ENCODE results near the gene SLC4A2.
"Not testable (repeated sequence)": the region's sequence is repeated elsewhere in the genome, so short reads cannot be mapped to it uniquely, and the experiment has no call there.

The SLC4A2 gene, protein sequence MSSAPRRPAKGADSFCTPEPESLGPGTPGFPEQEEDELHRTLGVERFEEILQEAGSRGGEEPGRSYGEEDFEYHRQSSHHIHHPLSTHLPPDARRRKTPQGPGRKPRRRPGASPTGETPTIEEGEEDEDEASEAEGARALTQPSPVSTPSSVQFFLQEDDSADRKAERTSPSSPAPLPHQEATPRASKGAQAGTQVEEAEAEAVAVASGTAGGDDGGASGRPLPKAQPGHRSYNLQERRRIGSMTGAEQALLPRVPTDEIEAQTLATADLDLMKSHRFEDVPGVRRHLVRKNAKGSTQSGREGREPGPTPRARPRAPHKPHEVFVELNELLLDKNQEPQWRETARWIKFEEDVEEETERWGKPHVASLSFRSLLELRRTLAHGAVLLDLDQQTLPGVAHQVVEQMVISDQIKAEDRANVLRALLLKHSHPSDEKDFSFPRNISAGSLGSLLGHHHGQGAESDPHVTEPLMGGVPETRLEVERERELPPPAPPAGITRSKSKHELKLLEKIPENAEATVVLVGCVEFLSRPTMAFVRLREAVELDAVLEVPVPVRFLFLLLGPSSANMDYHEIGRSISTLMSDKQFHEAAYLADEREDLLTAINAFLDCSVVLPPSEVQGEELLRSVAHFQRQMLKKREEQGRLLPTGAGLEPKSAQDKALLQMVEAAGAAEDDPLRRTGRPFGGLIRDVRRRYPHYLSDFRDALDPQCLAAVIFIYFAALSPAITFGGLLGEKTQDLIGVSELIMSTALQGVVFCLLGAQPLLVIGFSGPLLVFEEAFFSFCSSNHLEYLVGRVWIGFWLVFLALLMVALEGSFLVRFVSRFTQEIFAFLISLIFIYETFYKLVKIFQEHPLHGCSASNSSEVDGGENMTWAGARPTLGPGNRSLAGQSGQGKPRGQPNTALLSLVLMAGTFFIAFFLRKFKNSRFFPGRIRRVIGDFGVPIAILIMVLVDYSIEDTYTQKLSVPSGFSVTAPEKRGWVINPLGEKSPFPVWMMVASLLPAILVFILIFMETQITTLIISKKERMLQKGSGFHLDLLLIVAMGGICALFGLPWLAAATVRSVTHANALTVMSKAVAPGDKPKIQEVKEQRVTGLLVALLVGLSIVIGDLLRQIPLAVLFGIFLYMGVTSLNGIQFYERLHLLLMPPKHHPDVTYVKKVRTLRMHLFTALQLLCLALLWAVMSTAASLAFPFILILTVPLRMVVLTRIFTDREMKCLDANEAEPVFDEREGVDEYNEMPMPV

GRCh38 chr7:151059367-151060112 is at the start of gene SLC4A2:
SLC4A2 (plus strand) TSS chr7:151059589; CDS start chr7:151061988, 2,399 bp downstream.
- peak; percentile 28 for DNase-seq

DNA sequence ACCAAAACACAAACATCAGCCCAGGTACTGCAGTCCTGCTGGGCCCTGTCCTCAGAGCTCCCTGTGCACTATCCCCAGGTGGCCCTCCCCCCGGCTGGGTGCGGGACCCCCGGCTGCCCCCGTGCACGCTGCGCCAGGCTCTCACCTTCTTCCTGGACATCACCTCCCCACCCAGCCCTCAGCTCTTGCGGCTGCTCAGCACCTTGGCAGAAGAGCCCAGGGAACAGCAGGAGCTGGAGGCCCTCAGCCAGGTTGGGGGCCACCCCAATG is 49.4 kb upstream of the SLC4A2 start:
- DNase-seq: no peak

DNA sequence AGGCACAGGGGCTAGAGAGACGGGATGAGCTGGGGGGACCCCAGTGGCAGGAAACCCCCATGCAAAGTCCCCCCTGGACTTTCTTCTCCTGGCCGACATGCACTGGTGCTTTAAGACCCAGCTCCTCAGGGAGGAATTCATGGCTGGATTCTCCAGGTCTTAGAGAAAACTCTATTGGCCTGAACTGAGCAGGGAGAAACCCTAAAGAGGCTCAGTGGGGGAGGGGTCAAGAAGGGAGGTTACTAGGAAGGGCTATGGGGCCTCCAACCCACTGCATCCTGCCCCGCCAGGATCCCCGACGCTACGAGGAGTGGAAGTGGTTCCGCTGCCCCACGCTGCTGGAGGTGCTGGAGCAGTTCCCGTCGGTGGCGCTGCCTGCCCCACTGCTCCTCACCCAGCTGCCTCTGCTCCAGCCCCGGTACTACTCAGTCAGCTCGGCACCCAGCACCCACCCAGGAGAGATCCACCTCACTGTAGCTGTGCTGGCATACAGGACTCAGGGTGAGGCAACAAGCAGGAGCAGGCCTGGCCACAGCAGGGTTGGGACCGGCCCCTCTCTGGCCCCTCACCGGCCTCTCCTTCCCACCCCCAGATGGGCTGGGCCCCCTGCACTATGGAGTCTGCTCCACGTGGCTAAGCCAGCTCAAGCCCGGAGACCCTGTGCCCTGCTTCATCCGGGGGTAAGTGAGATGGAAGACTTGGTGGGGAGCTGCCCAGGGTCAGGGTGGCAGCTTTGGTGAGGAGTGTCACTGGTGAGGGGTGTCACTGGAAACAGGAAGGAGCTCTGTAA is 48.9 kb upstream of the SLC4A2 start:
- no peak for DNase-seq

GRCh38 chr7:151011097-151011409 is 48.3 kb upstream of the SLC4A2 start:
- DNase-seq: no peak

- not testable (repeated sequence) for DNase-seq
Observed at GRCh38 chr7:151011616-151012015, 47.8 kb upstream of the SLC4A2 start.

- no peak for DNase-seq
Observed at GRCh38 chr7:151012031-151012692, 47.2 kb upstream of the SLC4A2 start.

DNA sequence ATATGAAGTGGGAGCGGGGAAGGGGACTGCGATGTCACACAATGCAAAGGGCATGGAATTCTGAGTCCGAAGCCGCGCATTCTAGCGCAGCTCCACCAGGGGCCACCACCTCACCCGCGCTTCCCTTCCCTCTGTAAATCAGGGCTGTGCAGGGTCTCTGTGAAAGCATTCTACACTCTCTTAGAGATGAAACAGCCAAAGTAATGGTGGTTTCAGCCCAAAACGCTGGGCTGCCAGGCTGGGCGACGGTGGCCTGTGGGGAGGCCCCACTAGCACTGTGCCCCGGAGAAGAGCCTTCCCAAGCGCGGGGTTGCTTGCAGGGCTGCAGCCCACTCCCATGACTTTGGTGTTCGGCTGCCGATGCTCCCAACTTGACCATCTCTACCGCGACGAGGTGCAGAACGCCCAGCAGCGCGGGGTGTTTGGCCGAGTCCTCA is 46.5 kb upstream of the SLC4A2 start:
- no peak for DNase-seq

DNA sequence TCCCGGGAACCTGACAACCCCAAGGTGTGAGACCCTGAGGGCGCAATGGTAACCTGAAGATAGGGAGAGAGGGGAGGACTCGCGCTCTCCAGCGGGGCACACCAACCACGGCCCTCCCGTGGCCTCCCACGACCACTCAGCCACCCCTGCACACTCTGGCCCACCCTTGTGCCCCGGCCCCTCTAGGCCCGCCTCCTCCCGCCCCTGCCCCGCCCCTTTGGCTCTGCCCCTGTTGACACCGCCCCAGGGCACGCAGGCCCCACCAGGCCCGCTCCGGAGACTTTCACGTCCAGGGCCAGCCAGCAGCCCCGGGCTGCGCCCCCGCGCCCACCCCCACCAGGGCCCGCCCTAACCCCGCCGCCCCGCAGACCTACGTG is 46.0 kb upstream of the SLC4A2 start:
- DNase-seq: no peak

GRCh38 chr7:151013733-151014497 is 45.5 kb upstream of the SLC4A2 start:
- DNase-seq: no peak

GRCh38 chr7:151014950-151015349 is 44.4 kb upstream of the SLC4A2 start:
- no peak for DNase-seq

- DNase-seq: no peak
Observed at GRCh38 chr7:151015967-151016366, 43.4 kb upstream of the SLC4A2 start.

DNA sequence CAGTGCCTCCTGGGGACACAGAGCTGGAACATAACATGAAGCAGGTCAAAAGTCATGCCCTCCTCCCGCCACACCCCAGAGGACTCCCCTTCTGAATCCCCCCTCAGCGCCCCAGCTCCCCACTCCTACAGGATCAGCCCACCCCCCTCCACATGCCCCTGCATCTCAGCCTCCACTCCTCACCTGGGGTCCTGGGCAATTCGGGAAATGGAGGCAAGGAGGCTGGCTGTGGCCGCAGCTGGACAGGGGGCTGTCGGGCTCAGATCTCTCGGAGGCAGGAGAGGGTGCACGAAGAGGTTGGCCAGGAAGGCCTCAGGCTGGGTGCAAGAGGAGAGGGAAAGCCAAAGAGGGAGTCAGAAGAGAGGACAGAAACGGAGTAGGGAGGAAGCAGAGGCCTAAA is 42.9 kb upstream of the SLC4A2 start:
- DNase-seq: no peak

DNA sequence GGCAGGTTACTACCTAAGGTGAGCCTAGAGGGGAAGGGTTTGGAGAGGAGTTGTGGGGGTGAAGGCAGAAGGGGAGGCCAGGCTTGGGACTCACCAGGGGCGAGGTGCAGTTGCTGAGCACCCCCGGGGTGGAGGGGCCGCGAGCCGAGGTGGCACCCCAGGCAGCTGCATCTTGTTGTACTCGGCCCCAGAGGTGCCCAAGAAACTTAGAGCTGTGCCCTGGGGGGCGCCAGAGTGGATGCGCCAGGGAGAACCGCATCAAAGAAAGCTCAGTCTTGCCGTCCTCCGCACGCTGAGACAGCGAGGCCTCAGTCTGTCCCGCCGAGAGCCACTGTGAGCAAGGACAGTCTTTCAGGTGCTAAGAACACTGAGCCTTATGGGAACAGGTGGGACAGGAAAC is 42.4 kb upstream of the SLC4A2 start:
- DNase-seq: no peak

DNA sequence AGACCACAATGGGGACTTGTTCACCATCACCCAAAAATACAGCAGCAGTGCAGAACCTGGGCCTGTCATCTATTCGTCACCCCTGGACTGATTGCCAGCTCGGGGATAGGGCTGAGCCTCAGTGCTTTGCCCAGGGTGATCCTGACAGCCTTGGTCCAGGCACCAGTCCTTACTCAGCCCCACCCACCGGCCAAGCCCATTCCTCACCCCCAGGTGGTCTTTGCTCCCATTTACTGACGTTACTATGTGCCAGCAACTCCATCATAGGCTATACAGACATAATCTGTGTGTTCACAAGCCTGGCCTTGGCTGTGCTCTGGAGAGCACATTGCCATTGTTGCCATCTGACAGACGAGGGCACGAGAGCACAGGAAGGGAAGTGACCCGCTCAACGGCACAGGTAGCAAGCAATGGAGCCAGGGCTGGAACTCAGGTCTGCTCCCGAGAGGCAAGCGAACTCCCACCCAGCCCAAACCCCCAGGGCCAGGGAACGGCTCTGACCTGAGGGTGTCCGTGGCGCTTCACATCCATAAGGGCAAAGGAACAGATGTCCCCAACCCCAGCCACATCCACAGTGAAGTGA is 41.9 kb upstream of the SLC4A2 start:
- no peak for DNase-seq

- DNase-seq: no peak
Observed at GRCh38 chr7:151017953-151018420, 41.4 kb upstream of the SLC4A2 start.

DNA sequence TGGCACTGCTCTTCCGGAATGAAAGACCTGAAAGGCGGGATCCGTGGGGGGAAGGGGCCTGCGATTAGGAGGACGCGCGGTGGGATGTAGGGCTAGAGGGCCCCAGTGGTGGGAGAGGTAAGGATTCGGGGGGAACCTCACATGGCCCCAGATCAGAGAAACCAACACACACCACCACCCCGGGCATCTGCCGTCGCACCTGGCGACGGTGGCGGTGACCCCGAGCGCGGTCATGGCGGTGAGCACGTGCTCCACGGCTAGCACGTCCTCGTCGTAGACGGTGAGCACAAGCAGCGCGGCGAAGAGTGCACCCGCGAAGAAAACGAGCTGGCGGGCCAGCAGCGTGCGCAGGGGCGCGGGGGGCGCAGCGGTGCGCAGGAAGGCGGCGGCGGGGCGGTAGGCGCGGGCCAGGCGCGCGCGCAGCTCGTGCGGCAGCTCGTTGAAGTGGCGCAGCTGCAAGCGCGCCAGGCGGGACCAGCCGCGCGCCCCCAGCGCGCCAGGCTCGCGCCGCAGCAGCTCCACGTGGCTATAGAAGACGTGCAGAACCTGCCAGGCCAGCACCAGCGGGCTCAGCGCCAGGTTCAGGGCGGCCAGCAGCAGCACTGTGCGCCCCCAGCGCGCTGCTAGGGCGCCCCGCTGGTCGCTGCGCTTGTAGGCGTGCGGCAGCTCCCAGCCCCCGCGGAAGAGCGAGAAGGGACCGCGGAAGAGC is 40.8 kb upstream of the SLC4A2 start:
- DNase-seq: no peak

DNA sequence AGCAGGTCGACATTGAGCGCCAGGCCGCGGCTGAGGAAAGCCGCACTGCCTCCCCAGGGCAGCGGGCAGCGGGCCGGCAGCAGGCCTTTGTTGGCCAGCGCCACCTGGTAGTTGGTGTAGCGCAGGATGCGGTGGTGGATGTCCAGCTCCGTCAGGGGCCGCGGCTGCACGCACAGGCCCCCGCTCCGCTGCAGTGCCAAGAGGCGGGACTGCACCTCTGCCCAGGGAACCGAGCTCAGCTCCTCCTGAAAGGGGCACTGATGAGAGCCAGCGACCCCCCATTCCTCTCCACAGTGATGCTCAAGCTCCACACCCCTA is 40.3 kb upstream of the SLC4A2 start:
- DNase-seq: no peak

- DNase-seq: no peak
Observed at GRCh38 chr7:151020231-151020630, 39.2 kb upstream of the SLC4A2 start.

GRCh38 chr7:151023232-151023631 is 36.2 kb upstream of the SLC4A2 start:
- DNase-seq: no peak

Measured in NCI-H2107 (cell line).